Germinal center (tissue), 1 donor: ENCODE measurements around the gene SSTR5.

Source experiments
- DNase-seq: peaks from one replicate; pipeline ENCODE4 v3.0.0; 2012; ENCODE audit warnings: mixed read lengths, low spot score

The SSTR5 gene

DNA sequence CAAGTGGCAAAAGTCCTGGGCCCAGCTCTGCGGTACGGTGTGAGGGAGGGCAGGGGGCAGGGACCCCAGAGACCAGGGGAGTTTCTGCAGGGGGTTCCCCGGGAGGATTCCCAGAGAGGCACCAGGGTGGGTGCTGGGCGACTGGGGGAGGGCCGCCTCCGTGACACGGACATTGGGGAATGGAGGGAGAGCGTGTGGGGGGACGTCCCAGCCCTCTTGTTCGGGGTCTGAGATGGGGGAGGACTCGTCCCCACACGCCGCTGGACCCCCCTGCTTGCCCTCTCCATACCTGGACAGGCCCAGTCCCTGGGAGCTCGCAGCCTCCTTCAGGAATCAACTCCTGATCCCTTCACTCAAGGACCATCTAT lies 49.8 kb downstream of the SSTR5 start:
- no peak for DNase-seq

DNA sequence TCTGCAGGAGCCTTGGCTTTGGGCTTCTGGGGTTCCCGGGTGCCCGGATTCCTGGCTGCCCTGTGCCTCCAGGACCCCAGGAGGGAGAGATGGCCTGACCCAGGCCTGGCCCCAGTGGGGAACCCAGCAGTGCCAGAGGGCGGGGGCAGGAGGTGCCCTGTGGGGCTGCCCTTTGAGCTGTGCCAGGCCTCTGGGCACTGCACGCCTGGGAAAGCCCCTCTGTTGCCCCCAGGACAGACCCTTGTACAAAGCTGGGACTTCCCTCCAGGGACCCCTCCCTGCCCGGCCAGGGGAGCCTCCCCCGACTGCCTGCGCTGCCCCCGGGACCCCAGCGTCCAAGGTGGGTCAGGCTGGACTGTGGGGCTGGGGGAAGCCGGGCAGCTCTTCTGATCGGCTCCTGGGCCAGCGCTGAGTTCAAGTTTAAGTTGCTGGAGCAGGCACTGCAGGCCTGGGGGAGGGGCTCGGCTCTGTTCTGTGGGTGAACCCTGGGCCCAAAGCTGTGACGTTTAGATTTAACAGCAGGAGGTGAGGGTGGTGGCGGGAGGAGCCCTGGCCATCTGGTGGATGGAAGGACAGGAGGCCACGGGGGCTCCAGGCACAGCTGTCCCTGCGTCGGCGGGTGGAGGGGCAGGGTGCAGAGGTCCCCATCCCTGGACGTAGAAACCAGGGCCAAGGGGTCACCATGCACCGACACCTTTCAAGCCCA lies 51.1 kb downstream of the SSTR5 start:
- DNase-seq: no peak

DNA sequence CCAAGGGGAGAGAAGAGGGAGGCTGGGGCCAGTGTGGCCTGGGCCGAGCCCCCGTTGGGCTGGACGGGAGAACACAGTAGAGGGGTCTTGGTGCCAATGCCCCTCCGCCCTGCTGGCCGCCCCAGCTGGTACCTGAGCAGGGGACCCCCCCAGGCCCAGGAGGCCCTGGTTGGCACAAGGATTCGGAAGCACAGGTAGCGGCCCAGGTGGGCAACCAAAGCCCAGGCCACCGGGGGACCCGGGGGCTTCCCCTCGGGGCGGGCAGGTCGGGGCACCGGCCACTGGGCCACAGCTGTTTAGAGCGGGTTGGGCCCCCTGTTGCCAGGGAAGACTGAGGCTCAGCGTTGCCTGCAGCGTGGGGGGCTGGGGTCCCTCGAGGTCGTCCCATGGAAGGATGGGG lies 51.7 kb downstream of the SSTR5 start:
- no peak for DNase-seq

DNA sequence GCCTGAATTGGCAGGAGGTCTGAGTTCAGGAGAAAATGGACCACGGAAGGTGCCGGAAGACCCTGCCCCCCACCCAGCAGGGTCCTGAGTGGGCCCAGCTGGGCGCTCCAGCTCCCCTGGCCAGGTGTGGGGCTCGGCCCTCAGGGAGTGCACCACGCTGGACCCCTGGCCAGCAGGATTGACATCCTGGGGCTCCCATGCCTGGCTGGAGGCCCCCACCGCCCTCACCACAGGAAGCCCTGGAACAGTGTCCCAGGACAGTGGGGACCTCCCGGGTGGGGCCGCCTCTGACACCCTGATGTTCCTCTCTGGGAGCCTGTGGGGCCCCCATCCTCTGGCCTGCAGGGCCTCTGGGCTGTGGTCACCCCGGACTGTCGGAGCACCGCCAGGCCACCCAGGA lies 52.2 kb downstream of the SSTR5 start:
- DNase-seq: no peak

DNA sequence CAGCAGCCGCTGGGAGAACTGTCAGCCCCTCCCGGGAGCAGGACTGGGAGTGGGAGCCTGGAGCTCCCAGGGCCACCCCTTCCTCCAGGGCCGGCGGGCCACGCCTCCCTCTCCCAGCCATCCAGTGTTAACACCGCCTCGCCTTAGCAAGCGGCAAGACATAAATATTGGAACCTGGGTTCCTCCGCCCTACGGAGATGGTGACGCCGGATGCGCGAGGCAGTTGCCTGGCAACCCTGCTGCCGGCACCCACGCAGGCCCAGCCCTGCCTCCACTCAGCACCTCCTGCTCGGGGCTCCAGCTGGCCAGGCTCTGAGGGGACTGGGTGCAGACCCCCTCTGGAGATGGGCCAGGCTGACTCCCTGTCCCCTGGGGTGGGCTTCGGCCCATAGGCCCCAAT lies 52.9 kb downstream of the SSTR5 start:
- DNase-seq: no peak

DNA sequence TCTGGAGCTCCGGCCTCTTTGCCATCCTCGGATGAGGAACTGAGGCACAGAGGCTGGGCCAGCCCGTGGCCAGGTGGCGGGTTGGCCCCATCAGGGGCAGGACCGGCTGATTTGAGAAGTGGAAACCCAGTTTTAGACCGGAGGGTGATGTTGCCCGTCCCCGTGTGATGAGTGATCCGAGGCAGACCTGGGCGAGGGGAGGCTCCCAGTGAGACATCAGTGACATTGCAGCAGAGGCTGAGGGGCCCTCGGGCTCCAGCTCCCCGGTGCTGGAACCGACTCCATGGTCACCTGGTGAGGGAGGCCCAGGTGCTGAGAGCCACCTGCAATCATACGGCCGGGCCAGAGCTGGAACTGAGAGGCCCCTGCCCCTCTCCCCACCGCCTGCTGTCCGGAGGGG lies 53.5 kb downstream of the SSTR5 start:
- no peak for DNase-seq

DNA sequence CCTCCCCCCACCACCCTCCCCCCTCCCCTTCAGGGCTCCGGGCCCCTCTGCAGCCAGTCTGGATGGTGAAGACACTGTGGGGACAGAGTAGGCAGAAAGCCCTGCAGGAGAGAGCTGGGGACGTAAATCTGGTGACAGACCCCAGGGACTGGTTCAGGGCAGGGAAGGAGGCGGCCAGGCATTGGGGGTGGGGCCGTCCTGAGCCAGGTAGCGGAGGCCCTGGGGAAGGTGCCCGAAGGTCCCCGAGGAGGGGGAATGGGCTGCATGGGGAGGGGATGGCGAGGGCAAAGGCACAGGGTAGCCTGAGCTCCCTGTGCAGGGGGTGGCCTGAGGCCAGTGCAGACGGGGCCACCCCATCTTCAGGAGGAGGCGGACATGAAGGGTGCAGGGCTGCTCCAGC lies 54.0 kb downstream of the SSTR5 start:
- no peak for DNase-seq

DNA sequence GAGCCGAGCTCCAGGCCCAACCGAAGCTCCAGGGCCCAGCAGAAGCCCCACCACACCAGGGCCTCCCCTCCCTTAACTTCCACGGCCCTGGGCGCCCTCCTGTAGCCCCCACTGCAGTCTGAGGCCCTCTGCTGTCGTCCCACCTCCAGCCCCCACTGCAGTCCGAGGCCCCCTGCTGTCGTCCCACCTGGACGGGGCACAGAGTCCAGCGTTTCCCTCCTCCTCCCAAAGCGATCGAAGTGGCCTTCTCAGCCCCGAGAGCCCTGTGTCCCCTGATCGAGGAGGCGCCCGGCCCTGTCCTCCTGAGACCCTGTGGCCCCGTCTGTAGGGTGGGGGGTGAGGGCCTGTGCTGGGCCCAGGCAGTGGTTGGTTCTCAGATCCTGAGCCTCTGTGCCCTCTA lies 54.6 kb downstream of the SSTR5 start:
- DNase-seq: no peak

DNA sequence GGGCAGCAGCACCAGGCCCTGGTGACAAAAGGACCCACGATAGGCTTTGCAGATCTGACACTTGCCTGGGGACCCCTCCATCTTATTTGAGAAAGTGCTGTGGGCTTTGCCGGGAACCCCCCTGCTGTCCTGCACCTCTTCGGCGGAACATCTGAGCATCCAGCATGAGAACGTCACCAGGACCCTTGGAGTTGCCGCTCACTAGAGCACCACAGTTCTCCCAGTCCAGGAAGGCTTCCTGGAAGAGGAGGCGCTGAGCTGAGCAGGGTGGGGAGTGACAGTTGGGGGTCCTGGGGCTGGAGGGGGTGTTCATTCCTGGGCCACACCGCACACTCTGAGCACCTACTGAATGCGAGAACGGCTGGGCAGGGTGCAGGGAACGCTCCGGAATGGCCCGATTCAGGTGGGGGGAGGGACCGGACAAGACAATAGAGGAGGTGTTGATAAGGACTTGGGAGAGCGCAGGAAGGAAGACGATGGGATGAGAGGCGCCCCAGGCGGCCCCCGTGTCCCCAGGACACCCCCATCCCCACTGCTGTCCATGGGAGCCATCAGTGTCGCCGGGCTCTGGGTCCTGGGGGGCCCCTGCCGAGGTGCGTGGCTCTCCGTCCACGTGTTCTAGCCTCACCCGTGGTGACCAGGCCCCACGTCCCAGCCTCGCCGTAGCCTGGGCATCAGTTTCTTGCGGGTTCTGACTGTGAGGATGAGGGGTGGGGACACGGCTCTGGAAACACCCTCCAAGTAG lies 55.6 kb downstream of the SSTR5 start:
- DNase-seq: no peak

DNA sequence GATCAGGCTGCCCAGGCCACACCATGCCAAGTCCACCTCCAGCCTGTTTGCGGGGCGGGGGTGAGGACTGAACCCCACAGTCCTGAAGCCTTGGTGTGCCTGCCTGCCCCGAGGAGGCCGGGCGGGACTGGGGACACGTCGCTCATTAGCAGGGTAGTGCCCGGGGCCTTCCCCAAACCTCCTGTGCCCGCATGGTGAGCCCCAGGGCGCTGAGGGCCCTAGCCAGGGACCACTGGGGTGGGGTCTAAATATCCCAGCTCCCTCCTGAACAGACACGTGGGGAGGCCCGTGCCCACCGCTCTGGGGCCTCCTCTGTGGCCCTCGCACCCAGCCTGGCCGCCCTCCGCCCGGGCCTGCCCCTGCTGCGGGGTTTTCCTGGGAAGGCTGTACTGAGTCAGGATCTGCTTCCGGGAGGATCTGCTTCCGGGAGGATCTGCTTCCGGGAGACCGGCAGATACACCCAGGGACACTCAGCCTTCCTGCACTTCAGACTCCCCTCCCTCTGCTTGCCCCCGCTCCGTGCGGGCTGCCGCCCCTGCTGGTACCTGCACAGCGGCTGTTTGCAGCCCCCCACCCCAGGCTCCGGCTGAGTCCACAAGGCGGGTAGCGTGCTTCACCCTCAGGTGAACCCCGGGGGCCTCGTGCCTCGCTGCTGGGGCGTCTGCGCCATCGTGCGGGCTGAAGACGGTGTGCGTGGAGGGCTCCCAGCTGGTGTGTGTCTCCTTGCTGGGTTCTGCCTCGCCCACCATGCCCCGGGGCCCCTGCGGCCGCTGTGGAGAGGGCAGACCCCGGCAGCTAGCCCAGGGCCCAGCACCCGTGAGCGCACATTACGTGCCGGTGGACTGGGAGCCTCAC lies 56.8 kb downstream of the SSTR5 start:
- DNase-seq: no peak

DNA sequence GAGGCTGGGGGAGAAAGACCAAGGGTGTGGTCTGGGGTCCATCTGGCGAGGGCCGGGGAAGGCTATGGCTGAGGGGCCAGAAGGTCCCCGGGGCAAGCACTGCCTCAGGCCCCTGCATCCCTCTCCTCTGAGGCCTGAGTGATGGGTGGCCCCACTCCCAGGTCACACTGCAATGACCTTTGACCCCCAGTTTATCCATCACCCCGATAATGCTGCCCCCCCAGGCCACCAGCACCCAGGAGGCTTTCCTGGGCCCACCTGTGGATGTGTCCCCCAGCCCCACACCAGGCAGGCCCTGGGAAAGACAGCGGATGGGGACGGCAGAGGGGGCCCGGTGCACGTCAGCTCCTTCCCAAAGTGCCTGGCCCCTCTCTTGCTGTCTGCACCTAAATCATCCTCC lies 57.8 kb downstream of the SSTR5 start:
- DNase-seq: no peak
